NCI-H2029 (cell line): Measurements from ENCODE around the gene PMS2.
"Not testable (repeated sequence)": the region's sequence is repeated elsewhere in the genome, so short reads cannot be mapped to it uniquely, and the experiment has no call there.

Experiments used
- DNase-seq: peaks from one replicate; lab custom pipeline; 2025; lab: John Stamatoyannopoulos, UW

The PMS2 gene, protein sequence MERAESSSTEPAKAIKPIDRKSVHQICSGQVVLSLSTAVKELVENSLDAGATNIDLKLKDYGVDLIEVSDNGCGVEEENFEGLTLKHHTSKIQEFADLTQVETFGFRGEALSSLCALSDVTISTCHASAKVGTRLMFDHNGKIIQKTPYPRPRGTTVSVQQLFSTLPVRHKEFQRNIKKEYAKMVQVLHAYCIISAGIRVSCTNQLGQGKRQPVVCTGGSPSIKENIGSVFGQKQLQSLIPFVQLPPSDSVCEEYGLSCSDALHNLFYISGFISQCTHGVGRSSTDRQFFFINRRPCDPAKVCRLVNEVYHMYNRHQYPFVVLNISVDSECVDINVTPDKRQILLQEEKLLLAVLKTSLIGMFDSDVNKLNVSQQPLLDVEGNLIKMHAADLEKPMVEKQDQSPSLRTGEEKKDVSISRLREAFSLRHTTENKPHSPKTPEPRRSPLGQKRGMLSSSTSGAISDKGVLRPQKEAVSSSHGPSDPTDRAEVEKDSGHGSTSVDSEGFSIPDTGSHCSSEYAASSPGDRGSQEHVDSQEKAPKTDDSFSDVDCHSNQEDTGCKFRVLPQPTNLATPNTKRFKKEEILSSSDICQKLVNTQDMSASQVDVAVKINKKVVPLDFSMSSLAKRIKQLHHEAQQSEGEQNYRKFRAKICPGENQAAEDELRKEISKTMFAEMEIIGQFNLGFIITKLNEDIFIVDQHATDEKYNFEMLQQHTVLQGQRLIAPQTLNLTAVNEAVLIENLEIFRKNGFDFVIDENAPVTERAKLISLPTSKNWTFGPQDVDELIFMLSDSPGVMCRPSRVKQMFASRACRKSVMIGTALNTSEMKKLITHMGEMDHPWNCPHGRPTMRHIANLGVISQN

DNA sequence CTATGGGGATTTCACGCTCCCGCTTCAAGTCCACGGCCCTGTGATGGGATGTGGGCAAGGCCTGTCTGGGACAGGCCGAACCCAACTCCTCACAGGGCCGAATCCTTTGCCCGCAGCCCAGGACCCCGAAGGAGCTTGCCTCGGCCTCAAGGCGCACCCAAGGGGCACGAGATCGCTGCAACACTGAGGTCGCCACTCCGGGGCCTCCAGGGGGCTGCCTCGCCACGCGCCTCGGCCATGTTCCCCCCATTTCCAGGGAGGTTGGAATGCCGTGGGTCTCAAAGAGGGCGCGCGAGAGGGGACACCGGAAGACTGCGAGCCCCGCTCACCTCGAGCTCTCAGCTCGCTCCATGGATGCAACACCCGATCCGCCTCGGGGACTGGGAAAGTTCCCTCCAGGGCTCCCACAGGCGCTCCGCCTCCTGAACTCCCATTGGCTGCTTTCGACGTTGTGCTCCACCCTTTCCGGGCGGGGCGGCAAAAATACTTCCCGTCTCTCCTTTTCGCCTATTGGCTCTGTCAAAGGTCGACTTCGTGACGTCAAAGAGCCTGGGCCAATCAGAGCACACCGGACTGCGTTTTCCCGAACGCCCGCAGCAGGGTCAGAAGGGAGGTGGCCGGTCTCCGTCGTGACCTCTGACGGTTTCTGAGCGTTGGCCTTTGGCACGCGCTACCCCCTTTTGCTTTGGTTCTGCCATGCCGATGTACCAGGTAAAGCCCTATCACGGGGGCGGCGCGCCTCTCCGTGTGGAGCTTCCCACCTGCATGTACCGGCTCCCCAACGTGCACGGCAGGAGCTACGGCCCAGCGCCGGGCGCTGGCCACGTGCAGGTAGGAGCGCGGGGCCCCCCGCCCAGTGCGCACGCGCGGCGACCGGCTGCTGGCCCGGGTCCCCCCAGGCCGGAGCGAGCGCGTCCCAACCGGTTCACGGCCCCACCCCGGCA lies at the start of gene PMS2, which contains the start of gene AIMP2:
TSS of gene PMS2 (minus strand) at position 382 of the 944 bp plus-strand sequence. CDS start at position 352, 30 bp downstream.
TSS of gene AIMP2 (plus strand) at position 605 of the 944 bp plus-strand sequence. CDS start at position 697, 92 bp downstream.
- peak; percentile 98 for DNase-seq

DNA sequence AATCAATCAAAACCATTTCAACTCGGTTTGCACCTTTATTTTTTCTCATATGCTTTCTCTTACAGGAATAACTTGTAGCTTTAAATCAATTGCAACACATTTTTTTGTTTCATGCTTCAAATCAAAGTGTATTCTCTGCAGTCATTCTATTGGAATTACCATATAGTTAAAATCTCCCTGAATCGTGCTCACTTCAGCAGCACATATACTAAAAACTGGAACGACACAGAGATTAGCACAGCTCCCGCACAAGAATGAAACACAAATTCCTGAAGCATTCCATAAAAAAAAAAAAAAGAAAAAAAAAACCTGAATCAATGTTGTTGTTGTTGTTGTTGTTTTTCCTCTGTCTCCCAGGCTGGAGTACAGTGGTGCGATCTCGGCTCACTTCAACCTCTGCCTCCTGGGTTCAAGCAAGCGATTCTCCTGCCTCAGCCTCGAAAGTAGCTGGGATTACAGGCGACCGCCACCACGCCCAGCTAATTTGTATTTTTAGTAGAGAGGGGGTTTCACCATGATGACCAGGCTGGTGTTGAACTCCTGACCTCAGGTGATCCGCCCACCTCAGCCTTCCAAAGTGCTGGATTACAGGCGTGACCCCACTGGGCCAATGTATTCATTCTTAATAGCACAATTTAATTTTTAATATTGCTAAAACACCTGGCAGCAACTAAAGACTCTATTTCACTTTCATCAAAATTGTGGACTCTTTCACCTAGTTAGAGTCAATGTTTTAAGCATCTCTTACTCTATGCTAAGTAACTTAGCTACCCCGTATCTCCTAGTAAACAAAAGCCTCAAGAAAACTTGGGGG lies 48.7 kb upstream of the PMS2 start:
- no peak for DNase-seq

DNA sequence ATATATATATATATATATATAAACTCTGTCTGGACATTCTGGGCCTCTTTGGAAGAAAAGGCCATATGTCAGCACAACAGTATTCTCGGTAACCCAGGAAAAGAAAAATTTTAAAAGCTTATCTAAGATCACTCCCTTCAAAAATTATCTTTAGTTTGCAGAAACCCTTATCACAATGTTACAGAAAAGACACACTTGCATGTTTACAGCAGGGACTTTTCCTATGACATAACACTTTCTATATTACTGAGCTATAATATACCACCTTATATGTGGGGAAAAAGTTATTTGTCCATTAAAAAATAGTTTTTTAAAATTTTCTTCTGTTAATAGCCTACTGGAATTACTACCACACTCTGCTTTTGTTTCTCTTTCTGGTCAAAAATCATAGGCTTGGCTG lies 47.8 kb upstream of the PMS2 start:
- no peak for DNase-seq

DNA sequence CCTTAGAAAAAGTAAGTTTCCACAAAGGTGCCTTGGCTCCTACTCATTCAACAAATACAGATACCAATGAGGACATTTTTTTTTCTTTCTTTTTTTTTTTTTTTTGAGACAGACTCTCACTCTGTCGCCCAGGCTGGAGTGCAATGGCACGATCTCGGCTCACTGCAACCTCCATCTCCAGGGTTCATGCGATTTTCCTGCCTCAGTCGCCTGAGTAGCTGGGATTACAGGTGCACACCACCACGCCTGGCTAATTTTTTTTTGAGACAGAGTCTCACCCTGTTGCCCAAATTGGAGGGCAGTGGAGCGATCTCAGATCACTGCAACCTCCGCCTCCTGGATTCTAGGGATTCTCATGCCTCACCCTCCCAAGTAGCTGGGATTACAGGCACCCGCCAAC lies 42.3 kb upstream of the PMS2 start:
- not testable (repeated sequence) for DNase-seq

DNA sequence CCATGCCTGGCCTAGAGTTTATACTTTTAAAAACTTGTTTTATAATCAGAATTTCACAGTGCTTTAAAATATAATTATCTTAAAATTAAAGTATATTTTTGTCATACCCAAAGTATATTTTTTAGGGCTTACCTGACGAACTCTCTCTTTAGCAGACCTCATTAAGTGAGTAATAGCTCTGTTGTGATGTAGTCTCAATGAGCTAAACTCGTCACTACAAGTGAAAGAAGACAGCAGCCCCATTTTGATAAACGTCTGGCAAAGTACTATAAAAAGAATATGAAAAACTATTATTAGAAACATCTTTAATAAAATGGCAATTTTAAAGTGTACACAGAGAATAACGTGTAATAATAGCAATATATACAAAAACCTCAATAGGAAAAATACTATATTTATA lies 40.9 kb upstream of the PMS2 start:
- DNase-seq = no peak

DNA sequence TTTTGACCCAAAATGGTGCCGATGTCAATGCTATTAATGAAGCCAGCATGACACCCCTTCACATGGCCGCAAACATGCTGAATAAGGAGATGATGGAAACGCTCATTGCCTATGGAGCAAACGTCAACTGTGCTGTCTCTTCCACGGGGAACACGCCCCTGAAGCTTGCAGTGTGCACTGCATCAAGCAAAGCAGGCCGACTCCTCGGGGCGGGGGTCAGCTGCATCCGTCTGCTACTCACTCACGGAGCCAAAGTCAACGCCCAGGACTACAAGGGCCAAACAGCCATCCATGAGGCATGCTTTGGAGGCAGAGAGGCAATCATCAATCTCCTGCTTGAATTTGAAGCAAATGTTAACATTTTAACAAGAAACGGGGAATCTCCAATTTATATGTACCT lies 26.8 kb upstream of the PMS2 start:
- no peak for DNase-seq

DNA sequence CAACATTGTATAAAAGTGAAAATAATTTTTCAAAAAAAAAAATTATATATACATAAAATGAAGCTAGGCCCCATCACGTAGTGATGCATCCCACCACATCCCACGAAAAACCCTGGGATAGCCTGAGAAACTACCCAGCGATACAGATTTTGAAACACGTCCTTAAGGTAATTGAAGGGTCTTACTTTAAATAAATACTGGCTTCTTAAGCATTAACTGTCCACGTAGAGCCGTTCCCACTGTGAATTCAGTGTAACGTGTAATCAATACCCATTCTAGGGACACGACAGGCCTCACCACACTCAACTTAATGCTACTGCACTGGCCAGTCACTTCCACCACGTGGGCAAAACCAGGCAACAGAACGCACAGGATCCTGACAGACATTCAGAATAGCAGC lies 26.3 kb upstream of the PMS2 start:
- DNase-seq = no peak

DNA sequence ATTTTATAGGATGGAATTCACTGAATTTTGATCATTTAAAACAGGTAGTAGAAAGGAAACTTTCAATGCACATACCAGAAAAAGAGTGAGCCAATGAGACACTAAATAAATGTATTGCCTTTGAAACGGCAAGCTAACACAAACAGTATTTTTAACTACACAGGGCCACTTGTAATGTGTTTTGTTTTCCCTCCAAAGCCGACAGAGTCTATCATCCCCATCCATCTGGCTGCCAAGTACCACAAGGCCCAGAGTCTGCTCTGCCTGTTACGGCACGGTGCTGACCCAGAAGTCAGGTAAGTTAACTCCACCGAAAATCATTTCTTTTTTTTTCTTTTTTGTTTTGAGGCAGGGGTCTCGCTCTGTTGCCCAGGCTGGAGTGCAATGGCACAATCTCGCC lies 23.8 kb upstream of the PMS2 start:
- no peak for DNase-seq

DNA sequence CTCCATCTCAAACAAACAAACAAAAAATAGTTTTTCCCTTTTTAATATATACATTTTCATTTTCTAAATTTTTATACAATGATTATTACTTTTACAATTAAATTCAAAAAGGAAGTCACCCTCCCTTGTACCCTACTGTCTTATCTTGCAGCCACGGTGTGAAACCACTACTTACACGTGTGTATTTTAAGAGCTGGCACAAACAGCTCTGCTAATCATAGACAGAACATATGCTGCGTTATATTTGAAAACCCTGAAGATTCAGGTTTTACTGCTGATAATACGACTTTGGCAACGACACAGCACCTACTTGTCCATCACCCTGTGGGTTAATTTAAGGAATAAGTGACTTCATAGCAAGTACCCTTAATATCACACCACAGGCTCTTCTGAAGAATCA lies 23.3 kb upstream of the PMS2 start:
- DNase-seq = no peak

DNA sequence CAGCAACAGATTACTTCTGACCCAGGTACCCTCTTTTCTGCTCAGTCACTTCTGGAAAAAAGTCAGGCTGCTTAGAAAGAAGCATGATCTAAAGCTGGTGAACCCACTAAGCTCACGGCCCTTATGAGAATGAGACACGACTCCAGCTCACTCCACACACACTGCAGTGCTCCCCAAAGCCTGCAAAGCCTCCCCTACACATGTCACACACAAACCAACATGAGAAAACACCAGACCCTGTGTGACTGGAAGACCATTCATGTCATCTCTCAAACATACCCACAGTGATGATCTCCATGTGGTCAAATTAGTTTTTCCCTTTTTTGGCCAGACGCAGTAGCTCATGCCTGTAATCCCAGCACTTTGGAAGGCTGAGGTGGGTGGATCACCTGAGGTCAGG lies 22.7 kb upstream of the PMS2 start:
- DNase-seq = no peak

DNA sequence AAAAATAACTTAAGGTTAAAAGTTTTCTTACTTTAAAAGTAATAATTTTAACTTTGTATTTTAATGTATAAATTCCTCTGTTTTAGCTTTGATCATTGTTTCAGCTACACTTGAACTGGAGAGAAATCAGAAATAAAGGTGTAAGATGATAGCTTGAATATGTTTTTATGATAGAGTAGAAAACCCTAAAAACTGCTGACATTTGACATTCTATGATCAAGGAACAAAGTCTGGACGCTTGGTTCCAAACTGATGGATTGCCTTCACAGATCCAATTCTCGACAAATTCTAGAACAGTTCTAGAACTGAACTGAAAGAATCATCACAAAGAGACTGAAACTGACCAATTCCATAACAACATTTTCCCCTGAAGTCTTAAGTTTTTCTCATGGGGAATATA lies 22.1 kb upstream of the PMS2 start, which contains the start of gene ANKRD61:
TSS of gene ANKRD61 (plus strand) at position 389 of the 400 bp plus-strand sequence. CDS start at position 389, 0 bp downstream.
- no peak for DNase-seq

DNA sequence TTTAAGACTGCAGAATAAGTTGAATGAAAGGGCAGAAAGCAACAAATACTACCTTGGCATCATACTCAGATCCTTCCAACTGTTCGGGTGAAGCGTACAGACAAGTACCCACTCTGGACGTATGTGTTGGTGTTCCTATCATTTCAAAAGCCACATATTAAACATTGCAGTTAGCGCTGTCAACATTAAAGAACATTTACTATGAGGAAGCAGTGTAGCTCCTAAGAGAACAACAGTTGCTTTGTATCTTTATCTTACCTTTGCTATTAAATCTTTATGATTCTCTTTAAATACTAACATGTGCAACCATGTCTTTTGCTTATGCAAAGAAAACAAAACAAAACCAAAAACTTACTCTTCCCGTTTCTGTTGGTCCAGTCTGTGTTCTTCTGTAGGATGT lies 19.7 kb upstream of the PMS2 start:
- DNase-seq = no peak

DNA sequence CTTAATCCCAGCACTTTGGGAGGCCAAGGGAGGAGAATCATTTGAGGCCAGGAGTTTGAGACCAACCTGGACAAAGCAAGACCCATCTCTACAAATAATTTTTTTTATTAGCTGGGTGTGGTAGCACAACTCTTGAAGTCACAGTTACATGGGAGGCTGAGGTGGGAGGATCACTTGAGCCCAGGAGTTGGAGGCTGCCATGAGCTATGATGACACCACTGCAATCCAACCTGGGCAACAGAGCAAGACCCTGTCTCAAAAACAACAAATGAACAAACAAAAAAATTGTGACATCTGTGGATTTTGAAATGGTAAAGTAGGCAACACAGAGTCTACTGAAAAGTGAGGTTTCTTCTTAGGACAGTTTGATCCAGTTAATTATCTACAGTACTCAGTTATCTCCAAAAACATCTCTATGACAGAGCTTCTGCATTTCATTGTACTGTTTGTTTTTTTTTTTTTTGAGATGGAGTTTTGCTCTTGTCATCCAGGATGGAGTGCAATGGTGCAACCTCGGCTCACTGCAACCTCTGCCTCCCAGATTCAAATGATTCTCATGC lies 19.0 kb upstream of the PMS2 start:
- DNase-seq = no peak

DNA sequence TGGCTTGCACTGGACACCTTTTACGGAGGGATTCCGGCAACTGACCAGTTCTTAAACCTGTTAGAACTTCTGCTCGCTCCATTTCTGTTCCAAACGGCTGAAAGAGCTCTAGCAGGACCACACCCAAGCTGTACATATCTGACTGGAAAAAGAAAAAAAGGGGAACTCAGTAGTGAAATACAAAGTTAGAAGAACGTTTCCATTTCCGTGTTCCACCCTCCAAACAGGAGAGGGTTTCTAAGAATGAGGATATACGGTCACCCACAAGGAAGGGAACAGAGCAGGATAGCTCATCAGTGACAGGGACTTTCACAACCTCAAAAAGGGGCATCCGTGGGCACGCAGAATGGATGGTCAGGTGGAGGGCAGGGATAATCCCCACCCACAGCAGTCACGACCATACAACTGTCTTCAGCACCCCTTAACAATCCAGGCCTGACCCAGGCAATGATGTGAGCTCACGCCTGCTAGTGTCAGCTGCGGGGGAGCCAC lies 18.0 kb upstream of the PMS2 start:
- DNase-seq = no peak

DNA sequence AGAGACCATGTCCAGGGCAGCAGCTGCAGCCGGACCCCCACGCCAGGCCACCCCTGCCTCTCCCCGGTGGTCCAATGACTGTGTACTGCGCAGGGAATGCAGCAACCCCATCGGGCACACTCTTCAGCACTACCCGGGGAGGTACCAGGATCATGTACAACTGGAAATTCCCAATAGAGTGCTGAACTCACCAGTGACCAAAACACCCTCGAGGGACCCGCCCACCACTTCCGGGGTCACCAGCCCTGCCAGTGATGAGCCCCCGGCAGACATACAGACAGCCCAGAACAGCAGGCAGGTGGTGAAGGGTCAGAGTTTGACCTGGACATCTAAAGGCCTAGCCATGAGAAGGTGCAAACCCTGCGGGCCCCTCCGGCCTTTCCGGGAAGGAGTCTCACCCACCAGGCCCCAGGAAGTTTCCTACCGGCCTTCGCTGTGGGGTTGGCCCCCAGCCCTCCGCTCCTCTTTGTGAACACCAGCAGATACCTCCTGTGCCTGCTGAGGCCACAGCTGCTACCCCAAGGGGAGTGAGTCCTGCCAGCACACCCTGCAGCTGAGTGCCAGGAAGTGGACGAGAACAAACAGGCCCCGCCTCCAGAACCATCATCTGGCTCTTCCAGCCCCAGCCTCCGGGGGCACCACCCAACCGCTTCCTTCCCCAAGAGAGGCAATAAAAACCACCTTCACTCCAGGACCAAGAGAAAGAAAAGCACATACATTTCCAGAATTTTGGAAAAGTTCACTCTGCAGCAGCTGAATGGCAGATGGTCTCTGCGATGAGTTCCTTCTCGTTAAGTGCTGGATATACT lies 17.4 kb upstream of the PMS2 start:
- peak; percentile 29 for DNase-seq

DNA sequence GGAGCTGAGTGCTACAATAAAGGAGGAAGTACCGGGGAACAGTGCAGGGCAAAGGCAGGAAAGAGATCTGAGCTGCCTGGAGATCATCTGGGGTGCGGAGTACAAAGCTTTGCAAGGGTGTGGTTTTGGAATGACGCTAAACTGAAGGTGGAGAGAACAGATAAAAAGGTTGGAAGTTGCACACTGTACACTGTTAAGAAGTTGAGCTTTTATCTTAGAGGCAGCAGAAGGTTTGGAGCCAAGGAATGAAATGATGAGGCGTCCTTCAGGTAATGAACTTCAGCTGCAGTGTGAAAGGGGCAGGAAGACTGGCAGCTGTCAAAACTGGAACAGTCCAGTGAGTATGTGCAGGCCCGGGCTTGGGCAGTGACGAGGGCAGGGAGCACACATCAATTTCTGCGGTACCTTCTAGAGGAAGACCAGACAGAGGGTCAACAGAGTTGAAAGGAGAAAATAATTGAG lies 15.2 kb upstream of the PMS2 start:
- no peak for DNase-seq

DNA sequence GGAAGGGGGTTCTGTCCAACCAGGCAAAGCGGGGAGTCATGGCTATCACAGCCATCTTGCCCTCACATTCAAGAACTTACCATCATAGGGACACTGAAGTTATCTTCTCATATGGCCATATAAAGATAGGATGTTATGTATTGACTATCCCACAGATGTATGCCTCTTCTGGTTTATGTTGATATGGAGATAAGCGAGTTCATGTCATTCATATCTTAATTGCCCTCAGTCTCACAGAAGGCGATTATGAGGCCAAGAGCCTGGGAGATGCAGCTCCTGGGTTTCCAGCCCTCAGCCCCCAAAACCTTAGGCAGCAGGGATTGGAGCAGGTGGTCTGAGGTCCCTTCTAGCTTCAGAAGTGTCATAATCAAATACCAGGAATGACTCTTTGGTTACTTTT lies 13.9 kb upstream of the PMS2 start:
- no peak for DNase-seq

DNA sequence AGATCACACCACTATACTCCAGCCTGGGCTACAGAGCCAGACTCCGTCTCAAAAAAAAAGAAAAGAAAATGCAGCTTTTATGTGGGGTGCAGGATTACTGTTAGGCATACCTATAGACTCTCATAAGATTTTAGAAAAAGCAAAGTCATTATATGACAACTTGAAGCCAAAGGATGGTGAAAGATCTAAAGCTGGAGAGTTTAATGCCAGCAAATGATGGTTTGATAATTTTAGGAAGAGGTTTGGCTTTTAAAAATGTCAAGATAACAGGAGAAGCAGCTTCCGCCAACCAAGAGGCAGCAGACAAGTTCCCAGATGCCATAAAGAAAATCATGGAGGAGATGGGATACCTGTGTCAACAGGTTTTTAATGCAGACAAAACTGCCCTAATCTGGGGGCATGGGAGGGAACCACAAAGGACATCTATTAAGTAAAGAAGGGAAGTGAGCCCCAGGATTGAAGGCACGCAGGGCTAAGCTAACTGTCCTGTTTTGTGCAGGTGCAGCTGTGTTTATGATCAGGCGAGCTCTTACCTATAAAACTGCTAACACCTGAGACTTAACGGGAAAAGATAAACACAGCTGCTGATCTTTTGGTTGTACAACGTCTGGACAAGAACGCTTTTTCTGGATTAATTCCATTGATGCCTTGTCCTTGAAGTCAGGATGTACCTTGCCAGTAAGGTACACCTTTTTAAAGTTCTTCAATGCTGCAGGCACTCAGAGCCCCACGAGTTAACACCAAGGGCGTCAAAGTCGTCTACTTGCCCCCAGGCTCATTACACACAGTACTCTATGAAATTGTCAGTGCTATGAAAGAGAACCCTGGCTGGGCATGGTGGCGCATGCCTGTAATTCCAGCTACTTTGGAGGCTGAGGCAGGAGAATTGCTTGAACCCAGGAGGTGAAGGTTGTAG lies 11.8 kb upstream of the PMS2 start:
- DNase-seq = peak; percentile 54

DNA sequence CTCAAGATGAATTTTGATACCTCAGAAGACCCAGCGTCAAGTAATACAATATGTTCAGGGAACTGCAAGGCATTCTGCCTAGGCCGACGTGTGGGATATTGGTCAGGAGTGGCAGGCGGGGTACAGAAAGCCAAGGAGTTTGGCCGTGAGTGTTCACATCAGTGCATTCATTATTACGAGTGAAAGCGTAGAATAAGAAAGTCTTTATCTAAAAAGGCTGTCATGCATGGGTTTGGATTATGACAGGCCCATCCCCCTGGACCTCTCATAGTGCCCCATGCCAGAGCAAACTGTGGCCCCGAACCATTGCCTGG lies 7.8 kb upstream of the PMS2 start:
- no peak for DNase-seq
